Mononuclear cell (primary cell): Measurements from ENCODE around the gene NR6A1. TPM values are rescaled to one million over a fixed set of nuclear protein-coding genes. Genes with fewer than 3 reads are reported as not detected.

Experiments used
- H3K27me3 ChIP-seq: 2 replicates; pipeline ENCODE4 v1.6.0; 2011; ENCODE audit warnings: low read length, control low read depth; ENCODE audit not compliant: insufficient read depth
- H3K4me1 ChIP-seq: 2 replicates; pipeline ENCODE4 v1.5.1; 2011; ENCODE audit warnings: mild to moderate bottlenecking, low read length, control low read depth; ENCODE audit not compliant: insufficient read depth
- H3K4me3 ChIP-seq: 2 replicates; pipeline ENCODE4 v1.5.1; 2011; ENCODE audit warnings: mild to moderate bottlenecking, low read length, moderate library complexity
- H3K9me3 ChIP-seq: 2 replicates; pipeline ENCODE4 v1.5.1; 2011; ENCODE audit warnings: low read depth, mild to moderate bottlenecking, control low read depth, low read length
- total RNA-seq: library from RNA; depleted of rRNA; stranded (reverse); fragments of >200 nt; gene quantifications from one replicate; pipeline ENCODE4 v1.2.3, GENCODE V29; 2012

NR6A1 gene
- total RNA-seq, 1 donor: 0.42 TPM

DNA sequence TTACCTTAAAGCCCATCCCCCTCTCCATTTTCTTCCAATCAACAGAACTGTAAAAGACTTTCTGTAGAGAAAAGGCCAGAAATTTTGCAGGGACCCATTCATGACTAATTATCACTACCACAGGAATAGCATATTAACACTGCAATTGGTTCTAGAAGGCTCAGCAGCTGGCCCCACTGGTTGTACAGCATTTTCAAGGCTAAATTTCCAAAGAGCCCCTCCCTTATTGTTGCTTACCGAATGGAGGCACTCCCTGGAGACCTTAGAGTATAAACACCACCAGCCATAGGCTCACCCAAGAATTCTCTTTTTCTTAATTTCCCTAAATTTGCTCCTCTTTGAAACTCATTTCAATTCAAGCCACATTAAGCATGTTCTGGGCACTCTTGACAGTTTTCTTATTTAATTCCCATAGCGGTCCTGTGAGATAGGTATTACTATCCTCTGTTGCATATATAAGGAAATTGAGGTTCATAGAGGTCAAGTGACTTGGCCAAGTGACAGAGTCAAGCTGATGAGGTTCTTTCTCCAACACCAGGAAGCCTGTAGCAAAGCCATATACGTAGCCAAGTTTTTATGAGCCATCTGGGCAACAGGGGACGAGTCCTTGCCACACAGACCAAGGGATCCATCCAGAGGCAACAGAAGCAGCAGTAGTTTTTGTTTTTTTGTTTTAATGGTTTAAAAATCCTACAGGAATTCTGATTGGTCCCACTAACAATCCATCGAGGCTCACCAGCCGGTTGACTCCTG lies 180.0 kb downstream of the NR6A1 start:
- no peaks in the 10 kb centered on the region for H3K27me3 ChIP-seq
- no peak overlapping the region for H3K4me3 ChIP-seq
- H3K9me3 ChIP-seq: no peaks in the 10 kb centered on the region
- H3K4me1 ChIP-seq: peaks cover 6% of the 10 kb centered on the region

DNA sequence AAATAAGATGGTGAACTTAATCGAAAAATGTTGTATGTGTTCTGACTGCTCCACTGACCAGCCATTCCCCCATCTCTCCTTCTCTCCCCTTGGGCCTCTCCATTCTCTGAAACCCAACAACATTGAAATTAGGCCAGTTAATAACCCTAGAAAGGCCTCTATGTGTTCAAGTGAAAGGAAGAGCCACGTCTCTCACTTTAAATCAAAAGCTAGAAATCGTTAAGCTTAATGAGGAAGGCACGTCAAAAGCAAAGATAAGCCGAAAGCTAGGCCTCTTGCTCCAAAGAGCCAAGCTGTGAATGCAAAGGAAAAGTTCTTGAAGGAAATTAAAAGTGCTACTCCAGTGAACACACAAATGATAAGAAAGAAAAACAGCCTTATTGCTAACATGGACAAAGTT lies 186.5 kb downstream of the NR6A1 start:
- Histone ChIP-seq H3K27me3 (no peaks in the 10 kb centered on the region), H3K4me1 (no peaks in the 10 kb centered on the region), H3K9me3 (no peaks in the 10 kb centered on the region), H3K4me3 (no peak overlapping the region)

DNA sequence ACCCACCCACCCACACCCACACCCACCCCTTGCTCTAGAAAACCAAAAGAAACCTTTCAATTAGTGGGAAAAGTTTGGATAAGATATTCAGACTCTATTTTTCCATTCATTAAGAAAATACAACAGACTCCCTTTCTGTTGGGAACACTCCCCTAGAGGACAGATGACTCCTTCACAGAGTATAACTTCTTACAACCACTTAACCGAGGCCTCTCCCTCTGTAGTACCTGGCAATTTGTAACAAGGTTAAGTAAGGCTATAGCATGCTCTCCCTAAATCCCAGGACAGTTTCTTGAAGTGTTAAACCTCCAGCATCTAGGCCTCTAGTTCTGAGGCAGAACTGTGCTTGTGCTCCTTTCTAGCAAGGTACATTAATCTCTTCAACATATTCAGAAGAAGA lies 188.0 kb downstream of the NR6A1 start:
- Histone ChIP-seq H3K4me3 (no peak overlapping the region), H3K9me3 (no peaks in the 10 kb centered on the region), H3K27me3 (no peaks in the 10 kb centered on the region), H3K4me1 (no peaks in the 10 kb centered on the region)

DNA sequence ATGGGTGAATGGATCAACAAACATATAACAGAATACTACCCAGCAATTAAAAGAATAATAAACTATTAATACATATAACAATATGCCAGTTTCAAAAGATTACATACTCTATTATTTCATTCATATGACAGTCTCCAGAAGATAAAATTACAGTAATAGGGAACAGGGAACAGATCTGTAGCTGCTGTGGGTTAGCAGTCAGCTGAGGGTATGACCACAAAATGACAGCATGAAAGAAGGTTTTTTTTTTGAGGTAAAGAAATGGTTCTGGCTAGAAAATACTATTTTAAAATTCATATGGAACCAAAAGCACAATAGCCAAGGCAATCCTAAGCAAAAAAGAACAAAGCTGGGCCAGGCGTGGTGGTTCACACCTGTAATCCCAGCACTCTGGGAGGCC lies 190.9 kb downstream of the NR6A1 start:
- no peaks in the 10 kb centered on the region for H3K27me3 ChIP-seq
- no peaks in the 10 kb centered on the region for H3K4me1 ChIP-seq
- no peak overlapping the region for H3K4me3 ChIP-seq
- H3K9me3 ChIP-seq: no peaks in the 10 kb centered on the region

DNA sequence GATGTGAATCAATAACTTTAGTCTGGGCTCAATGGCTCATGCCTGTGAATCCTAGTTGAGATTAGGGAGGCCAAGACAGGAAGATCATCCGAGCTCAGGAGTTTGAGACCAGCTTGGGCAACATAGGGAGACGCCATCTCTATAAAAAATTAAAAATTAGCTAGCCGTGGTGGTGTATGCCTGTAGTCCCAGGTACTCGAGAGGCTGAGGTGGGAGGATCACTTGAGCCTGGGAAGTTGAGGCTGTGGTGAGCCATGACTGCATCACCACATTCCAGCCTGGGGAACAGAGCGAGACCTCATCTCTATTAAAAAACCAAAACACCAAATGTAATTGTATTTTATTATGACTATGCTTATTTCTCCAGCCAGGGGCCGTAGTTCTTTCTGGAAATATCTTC lies 194.4 kb downstream of the NR6A1 start:
- no peaks in the 10 kb centered on the region for H3K4me1 ChIP-seq
- H3K9me3 ChIP-seq: no peaks in the 10 kb centered on the region
- H3K4me3 ChIP-seq: no peak overlapping the region
- H3K27me3 ChIP-seq: no peaks in the 10 kb centered on the region

DNA sequence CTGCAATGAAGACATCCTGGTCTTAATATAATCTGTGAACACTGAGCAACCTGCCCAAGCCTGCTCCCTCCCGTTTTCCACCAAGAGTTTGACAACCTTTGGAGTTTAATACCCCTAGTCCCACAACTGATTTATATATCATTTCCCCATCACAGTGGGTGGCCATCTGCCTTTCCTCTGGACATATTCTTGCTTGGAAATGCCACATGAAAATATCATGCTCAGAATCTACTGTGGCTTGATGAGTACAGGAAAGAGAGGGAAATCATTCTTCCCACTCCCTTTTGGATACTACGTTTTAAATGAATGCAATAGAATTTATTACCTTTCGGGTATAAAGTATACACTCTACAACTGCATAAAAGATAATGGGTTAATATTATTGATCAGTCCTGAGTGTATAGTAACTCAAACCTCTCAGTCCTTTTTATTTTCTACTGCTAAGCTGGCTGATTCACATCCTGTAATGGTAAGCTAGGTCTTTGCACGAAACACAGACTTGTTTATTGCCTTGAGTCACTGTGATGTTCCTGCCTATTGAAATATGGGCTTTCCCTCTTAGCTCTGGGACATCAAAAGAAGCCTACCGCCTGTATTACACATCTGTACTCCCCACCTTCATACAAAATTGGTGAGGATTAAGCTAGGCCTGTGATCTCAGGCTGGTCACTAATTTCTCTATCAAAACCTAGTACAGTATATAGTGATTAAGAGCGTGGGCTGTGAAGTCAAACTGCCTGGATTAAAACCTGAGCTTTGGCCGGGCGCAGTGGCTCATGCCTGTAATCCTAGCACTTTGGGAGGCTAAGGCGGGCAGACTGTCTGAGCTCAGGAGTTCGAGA lies 196.4 kb downstream of the NR6A1 start:
- Histone ChIP-seq H3K4me1 (no peaks in the 10 kb centered on the region), H3K27me3 (no peaks in the 10 kb centered on the region), H3K4me3 (no peak overlapping the region), H3K9me3 (no peaks in the 10 kb centered on the region)

DNA sequence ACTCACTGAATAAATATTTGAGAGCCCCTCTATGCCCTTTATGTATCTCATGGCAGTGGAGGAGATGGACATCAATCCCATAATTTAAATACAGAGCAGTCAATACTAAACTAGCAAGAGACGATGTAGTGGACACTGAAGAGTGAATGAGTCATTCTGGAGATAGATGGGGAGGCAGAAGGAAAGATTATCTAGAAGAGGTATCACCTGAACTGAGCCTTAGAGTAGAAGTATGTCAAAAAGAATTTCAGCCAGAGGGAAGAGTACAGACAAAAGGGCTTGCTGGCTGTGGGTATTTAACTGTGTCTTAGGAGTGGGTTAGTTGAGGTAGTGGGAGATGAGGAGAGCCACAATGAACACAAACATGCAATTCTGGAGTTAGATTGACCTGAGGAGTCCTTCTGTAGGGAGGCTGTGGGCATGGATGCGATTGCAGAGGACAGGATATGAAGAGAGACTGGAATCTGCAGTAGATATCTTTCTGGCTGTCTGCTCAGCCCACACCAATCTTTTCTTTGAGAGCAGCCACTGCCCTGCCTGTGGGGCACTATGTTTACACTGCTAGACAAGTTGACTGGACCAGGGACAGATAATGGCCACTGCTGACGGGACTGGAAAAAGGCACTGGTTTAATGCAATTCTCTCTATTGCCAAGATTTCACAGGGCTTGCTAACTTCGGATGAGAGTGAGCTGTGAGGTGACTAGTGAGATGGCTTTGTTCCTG lies 200.0 kb downstream of the NR6A1 start:
- no peaks in the 10 kb centered on the region for H3K4me1 ChIP-seq
- H3K27me3 ChIP-seq: no peaks in the 10 kb centered on the region
- H3K4me3 ChIP-seq: no peak overlapping the region
- no peaks in the 10 kb centered on the region for H3K9me3 ChIP-seq

DNA sequence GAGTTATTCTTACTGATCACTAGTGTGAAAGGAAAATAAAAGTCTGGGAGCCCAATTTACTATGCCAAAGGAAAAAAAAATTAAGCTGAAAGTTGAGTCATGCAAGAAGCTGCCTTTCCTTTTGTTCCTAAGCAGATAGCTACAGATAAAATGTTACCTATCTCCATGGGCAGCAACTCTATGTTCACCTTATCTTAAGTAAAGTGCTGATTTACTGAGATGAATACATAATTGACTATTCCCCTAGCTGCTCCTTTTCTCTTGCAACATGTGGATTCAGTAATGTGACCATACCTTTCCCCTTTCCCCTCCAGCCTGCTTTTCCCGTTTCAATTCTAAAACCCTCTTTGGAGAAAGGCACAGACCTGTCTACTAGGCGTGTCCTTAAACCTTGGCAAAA lies 201.2 kb downstream of the NR6A1 start:
- no peaks in the 10 kb centered on the region for H3K27me3 ChIP-seq
- no peaks in the 10 kb centered on the region for H3K9me3 ChIP-seq
- H3K4me3 ChIP-seq: no peak overlapping the region
- no peaks in the 10 kb centered on the region for H3K4me1 ChIP-seq

DNA sequence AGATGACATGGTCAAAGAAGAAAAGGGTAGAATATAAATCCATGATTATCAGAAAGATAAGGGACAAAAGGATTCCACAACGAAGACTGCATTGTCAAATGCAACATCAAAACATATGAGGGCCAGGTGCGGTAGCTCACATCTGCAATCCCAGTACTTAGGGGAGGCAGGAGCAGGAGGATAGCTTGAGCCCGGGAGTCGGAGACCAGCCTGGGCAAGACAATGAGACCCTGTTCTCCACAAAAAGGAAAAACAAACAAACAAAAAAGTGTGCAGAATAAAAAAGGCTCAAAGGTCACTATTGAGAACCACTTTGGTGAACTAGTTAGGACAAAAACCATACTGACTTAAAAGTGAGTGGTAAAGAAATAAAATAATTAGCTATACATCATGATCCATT lies 203.7 kb downstream of the NR6A1 start:
- Histone ChIP-seq H3K4me1 (no peaks in the 10 kb centered on the region), H3K9me3 (no peaks in the 10 kb centered on the region)

DNA sequence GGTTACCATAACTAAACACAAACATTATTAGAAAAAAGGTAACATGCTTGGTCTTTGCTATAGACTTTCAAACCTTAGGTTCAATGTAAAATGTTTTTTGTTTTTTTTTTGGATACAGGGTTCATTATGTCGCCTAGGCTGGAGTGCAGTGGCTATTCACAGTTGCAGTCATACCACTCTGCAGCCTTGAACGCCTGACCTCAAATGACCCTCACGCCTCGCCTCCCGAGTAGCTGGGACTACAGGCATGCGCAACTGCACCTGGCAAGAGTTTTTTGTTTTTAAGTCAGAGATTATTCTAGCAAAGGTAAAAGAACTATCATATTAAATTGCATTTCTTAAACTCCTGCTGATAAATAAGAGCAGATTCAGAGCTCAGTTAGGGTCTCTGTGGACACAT lies 208.8 kb downstream of the NR6A1 start:
- H3K9me3 ChIP-seq: no peaks in the 10 kb centered on the region
- no peaks in the 10 kb centered on the region for H3K27me3 ChIP-seq
- no peaks in the 10 kb centered on the region for H3K4me1 ChIP-seq
- H3K4me3 ChIP-seq: no peak overlapping the region

More for the DNA sequence above, 203.7 kb downstream of the NR6A1 start:
- no peaks in the 10 kb centered on the region for H3K27me3 ChIP-seq
- H3K4me3 ChIP-seq: no peak overlapping the region

DNA sequence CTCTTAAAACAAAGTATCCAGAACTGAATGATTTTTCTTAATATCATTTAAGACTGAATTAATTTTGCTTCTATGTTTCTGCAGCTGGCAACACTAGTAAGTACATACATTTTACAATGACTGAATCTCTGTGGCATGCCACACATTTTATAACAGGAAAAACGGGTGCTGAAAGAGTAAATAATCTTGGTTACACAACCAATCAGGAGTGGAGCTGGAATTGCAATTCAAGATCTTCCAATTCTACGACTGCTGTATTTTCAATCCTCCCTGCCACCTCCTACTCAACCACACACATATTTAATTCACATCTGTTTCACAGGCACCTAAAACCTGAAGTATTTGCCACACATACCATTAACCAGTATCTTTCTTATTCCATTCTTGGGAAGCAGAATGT lies 211.2 kb downstream of the NR6A1 start:
- H3K27me3 ChIP-seq: no peaks in the 10 kb centered on the region
- no peak overlapping the region for H3K4me3 ChIP-seq
- H3K9me3 ChIP-seq: no peaks in the 10 kb centered on the region
- H3K4me1 ChIP-seq: no peaks in the 10 kb centered on the region

DNA sequence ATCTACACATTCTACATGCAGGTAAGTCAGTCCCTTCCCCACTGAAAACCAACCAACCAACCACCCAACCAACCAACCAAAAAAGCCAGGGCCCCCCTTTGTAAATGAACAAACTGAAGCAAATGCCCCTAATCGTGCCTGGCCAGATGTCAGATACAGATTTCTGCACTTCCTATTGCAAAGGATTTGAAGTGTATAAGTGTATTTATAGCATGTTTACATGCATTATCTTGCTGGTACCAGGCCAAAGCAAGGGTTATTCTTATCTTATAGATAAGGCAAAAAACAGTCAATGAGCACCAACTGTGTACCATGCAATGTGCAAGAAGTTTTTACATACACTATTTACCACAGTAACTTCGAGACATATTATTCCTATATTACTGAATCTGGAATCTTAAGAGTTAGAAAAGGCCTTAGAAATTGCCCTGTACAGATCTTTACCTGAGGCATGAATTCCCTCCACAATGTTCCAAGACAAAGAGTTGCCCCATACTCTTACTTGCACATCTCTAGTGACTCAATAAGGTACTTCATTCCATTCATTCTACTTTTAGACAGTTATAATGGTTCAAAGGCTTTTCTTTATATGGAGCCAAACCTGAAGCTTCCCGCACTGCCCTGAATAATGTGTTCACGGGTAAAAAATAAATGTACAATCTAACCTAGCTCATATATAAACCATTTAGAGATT lies 212.2 kb downstream of the NR6A1 start:
- H3K4me3 ChIP-seq: no peak overlapping the region
- H3K9me3 ChIP-seq: no peaks in the 10 kb centered on the region
- no peaks in the 10 kb centered on the region for H3K4me1 ChIP-seq
- no peaks in the 10 kb centered on the region for H3K27me3 ChIP-seq

DNA sequence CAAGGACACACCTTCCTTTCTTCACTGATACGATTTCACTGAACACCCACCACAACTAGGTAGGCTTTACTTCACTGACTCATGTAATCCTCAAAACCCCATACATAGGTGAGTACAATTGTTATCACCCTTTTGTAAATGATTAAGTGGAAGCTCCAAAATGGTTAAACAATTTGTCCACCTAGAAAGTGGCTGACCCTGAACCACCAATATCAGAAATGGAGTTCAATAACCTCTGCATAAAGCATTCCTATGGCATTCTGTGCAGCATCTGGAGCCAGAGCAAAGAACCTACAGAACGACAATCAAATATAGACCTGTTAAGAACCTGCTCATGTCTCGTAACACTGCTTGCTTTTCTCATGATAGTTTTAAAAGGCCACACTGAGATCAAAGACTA lies 213.2 kb downstream of the NR6A1 start:
- Histone ChIP-seq H3K4me1 (no peaks in the 10 kb centered on the region), H3K9me3 (no peaks in the 10 kb centered on the region), H3K4me3 (no peak overlapping the region), H3K27me3 (no peaks in the 10 kb centered on the region)

DNA sequence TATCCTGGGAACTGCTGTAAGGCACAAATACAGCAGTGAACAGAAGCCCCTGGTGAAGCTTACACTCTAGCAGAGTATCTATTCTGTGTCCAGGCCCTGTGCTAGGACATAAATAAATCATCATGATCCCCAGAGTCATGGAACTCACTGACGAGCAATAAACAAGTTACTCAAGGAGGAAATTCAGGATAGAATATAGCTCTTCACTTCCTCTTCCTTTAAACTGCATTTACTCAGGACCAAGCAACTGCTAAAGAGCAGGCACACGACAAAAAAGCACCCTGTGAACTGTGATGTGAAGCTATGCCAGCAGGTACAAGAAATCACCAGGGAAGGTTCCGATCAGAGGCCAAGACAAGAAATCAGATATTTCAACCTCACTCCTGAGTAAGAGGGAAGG lies 216.1 kb downstream of the NR6A1 start:
- Histone ChIP-seq H3K4me1 (no peaks in the 10 kb centered on the region), H3K9me3 (no peaks in the 10 kb centered on the region), H3K4me3 (no peak overlapping the region), H3K27me3 (no peaks in the 10 kb centered on the region)

DNA sequence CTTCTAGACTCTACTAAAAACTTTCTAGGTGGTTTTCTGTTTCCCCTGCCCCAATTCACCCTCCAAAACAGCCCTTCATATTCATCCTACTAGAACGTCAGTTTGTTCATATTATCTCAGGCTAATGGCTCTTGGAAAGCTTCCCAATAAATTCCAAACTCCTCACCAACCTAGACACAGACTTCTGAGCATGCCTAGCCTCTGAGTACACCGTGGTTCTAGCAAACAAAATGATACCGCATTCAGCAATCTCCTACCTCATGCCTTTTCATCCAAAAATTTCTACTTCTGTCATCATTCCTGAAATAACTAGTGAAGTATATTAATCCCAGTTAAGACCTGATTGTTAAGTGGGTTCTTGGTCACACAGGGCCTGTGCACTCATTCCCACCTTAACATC lies 217.4 kb downstream of the NR6A1 start:
- Histone ChIP-seq H3K9me3 (no peaks in the 10 kb centered on the region), H3K4me1 (no peaks in the 10 kb centered on the region), H3K27me3 (no peaks in the 10 kb centered on the region), H3K4me3 (no peak overlapping the region)
